Sigmoid colon (tissue), 3 donors: ENCODE results near the gene FSTL1.

Experiments
- POLR2A ChIP-seq, 2 donors: fragments of 450-650 bp; IDR thresholded peaks; one replicate each; pipeline ENCODE4 v1.6.1; 2016; ENCODE audit warnings: antibody characterized with exemption in 2 of 2, mild to moderate bottlenecking in 2 of 2, moderate library complexity in 2 of 2
- TF ChIP-seq, protein P1 (sequence below), 4 experiments: fragments of 450-650 bp in 3 of 4; fragments of 200-600 bp in 1 of 4; IDR thresholded peaks; one replicate each; pipeline ENCODE4 v1.5.1; 2016 to 2019; ENCODE audit warnings: antibody characterized with exemption in 4 of 4, mild to moderate bottlenecking in 3 of 4, moderate library complexity in 2 of 4

DNA sequence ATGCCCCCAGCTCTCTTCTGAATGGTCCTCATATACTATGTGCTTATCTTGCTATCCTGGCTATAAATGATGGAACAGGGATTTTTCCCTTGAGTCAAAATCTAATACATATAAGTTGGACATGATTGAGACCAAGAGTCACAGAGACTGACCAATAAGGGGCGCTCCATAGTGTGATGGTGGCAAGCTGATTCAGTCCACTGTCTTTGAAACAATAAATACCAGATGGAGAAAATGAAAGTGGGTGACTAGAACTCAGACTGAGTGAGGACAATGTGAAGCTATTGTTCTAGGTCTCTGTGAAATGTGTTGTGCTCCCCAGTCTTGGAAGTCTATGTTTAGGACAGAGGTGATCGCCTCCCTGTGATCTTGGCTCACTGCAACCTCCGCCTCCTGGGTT, 10.6 kb upstream of the FSTL1 start:
- TF ChIP-seq POLR2A (IDR thresholded peaks at IDR 0.05) = no peak
- TF ChIP-seq, protein P1, sequence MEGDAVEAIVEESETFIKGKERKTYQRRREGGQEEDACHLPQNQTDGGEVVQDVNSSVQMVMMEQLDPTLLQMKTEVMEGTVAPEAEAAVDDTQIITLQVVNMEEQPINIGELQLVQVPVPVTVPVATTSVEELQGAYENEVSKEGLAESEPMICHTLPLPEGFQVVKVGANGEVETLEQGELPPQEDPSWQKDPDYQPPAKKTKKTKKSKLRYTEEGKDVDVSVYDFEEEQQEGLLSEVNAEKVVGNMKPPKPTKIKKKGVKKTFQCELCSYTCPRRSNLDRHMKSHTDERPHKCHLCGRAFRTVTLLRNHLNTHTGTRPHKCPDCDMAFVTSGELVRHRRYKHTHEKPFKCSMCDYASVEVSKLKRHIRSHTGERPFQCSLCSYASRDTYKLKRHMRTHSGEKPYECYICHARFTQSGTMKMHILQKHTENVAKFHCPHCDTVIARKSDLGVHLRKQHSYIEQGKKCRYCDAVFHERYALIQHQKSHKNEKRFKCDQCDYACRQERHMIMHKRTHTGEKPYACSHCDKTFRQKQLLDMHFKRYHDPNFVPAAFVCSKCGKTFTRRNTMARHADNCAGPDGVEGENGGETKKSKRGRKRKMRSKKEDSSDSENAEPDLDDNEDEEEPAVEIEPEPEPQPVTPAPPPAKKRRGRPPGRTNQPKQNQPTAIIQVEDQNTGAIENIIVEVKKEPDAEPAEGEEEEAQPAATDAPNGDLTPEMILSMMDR (IDR thresholded peaks at IDR 0.05) = no peak
